OCI-LY7 (cell line): ENCODE results near the gene TBC1D4.

Experiments used
- EZH2phosphoT487 ChIP-seq: fragments of 200-600 bp; sonication (generic); IDR thresholded peaks from 2 replicates; pipeline ENCODE4 v1.6.1; 2018; ENCODE audit warnings: low read depth, borderline replicate concordance, mild to moderate bottlenecking, mixed run types, antibody characterized with exemption, low read length, moderate library complexity, mixed read lengths
- TF ChIP-seq, protein P1 (sequence below): fragments of 200-600 bp; sonication (generic); conservative IDR thresholded peaks from 2 replicates; pipeline ENCODE4 v1.5.1; 2014; ENCODE audit warnings: mild to moderate bottlenecking, antibody characterized with exemption, low read length, moderate library complexity, mixed read lengths

- TF ChIP-seq, protein P1, sequence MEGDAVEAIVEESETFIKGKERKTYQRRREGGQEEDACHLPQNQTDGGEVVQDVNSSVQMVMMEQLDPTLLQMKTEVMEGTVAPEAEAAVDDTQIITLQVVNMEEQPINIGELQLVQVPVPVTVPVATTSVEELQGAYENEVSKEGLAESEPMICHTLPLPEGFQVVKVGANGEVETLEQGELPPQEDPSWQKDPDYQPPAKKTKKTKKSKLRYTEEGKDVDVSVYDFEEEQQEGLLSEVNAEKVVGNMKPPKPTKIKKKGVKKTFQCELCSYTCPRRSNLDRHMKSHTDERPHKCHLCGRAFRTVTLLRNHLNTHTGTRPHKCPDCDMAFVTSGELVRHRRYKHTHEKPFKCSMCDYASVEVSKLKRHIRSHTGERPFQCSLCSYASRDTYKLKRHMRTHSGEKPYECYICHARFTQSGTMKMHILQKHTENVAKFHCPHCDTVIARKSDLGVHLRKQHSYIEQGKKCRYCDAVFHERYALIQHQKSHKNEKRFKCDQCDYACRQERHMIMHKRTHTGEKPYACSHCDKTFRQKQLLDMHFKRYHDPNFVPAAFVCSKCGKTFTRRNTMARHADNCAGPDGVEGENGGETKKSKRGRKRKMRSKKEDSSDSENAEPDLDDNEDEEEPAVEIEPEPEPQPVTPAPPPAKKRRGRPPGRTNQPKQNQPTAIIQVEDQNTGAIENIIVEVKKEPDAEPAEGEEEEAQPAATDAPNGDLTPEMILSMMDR: no peak
- TF ChIP-seq EZH2phosphoT487: no peak
These were observed 118.6 kb downstream of the TBC1D4 start for GRCh38 chr13:75363371-75363770.
